H9 (cell line): Measurements from ENCODE around the gene TMEM52B. TPM values are rescaled to one million over a fixed set of nuclear protein-coding genes. Genes with fewer than 3 reads are reported as not detected.
A peak's percentile ranks its signal among the peaks of the same experiment; 100 is the strongest.

Experiments used
- DNase-seq: peaks from one replicate; pipeline ENCODE4 v3.0.0-alpha.2; 2017
- H2AFZ ChIP-seq: one replicate; pipeline ENCODE4 v1.6.1; 2013; ENCODE audit warnings: mild to moderate bottlenecking, low read length, control low read depth, moderate library complexity
- H2AK5ac ChIP-seq: 2 replicates; pipeline ENCODE4 v1.6.1; 2013; ENCODE audit warnings: low read length, control low read depth, mixed read lengths; ENCODE audit not compliant: insufficient read length
- H2BK120ac ChIP-seq: one replicate; pipeline ENCODE4 v1.6.1; 2013; ENCODE audit warnings: low read depth, mild to moderate bottlenecking, low read length, control low read depth, inconsistent platforms; ENCODE audit not compliant: poor library complexity, severe bottlenecking
- H2BK12ac ChIP-seq: 2 replicates; pipeline ENCODE4 v1.6.1; 2013; ENCODE audit warnings: low read length, control low read depth, mixed read lengths, low read depth; ENCODE audit not compliant: insufficient read length
- H2BK15ac ChIP-seq: 2 replicates; pipeline ENCODE4 v1.6.1; 2013; ENCODE audit warnings: low read depth, low read length, control low read depth
- H2BK20ac ChIP-seq: one replicate; pipeline ENCODE4 v1.6.1; 2013; ENCODE audit warnings: low read depth, mild to moderate bottlenecking, low read length, control low read depth, inconsistent platforms; ENCODE audit not compliant: poor library complexity, severe bottlenecking
- H2BK5ac ChIP-seq: 2 replicates; pipeline ENCODE4 v1.6.1; 2013; ENCODE audit warnings: low read length, control low read depth, mixed read lengths; ENCODE audit not compliant: insufficient read length
- H3K14ac ChIP-seq: 2 replicates; pipeline ENCODE4 v1.6.1; 2013; ENCODE audit warnings: low read length, control low read depth; ENCODE audit not compliant: insufficient read depth
- H3K18ac ChIP-seq: 2 replicates; pipeline ENCODE4 v1.6.1; 2013; ENCODE audit warnings: low read depth, mild to moderate bottlenecking, mixed read lengths, low read length, control low read depth; ENCODE audit not compliant: insufficient read length
- H3K23ac ChIP-seq: 2 replicates; pipeline ENCODE4 v1.6.1; 2013; ENCODE audit warnings: low read length, control low read depth, mixed read lengths, low read depth; ENCODE audit not compliant: insufficient read length
- H3K23me2 ChIP-seq: 2 replicates; pipeline ENCODE4 v1.6.1; 2013; ENCODE audit warnings: low read depth, mild to moderate bottlenecking, mixed read lengths, low read length, control low read depth; ENCODE audit not compliant: insufficient read length, poor library complexity, severe bottlenecking
- H3K27ac ChIP-seq: 2 replicates; pipeline ENCODE4 v1.5.1; 2013; ENCODE audit warnings: low read length, control low read depth, mixed read lengths, low read depth; ENCODE audit not compliant: insufficient read length
- H3K27me3 ChIP-seq: 2 replicates; pipeline ENCODE4 v1.6.1; 2013; ENCODE audit warnings: low read length, control low read depth, inconsistent platforms; ENCODE audit not compliant: insufficient read depth
- H3K4ac ChIP-seq: 2 replicates; pipeline ENCODE4 v1.6.1; 2013; ENCODE audit warnings: low read depth, mild to moderate bottlenecking, control low read depth, inconsistent platforms, low read length, moderate library complexity
- H3K4me1 ChIP-seq: 2 replicates; pipeline ENCODE4 v1.6.1; 2013; ENCODE audit warnings: low read length, control low read depth, inconsistent platforms; ENCODE audit not compliant: insufficient read depth
- H3K4me2 ChIP-seq: 2 replicates; pipeline ENCODE4 v1.6.1; 2013; ENCODE audit warnings: low read length, control low read depth, mixed read lengths; ENCODE audit not compliant: insufficient read length, insufficient read depth
- H3K56ac ChIP-seq: 2 replicates; pipeline ENCODE4 v1.6.1; 2013; ENCODE audit warnings: low read depth, mild to moderate bottlenecking, mixed read lengths, low read length, control low read depth; ENCODE audit not compliant: insufficient read length
- H3K79me1 ChIP-seq: 2 replicates; pipeline ENCODE4 v1.6.1; 2013; ENCODE audit warnings: low read depth, mild to moderate bottlenecking, moderate library complexity, low read length, control low read depth, inconsistent platforms; ENCODE audit not compliant: insufficient read depth, poor library complexity, severe bottlenecking
- H3K79me2 ChIP-seq: 2 replicates; pipeline ENCODE4 v1.6.1; 2013; ENCODE audit warnings: low read length, control low read depth, inconsistent platforms; ENCODE audit not compliant: insufficient read depth
- H3K9ac ChIP-seq: 2 replicates; pipeline ENCODE4 v1.6.1; 2013; ENCODE audit warnings: low read length, control low read depth, mixed read lengths; ENCODE audit not compliant: insufficient read length; ENCODE audit errors: extremely low read depth
- H3K9me3 ChIP-seq: one replicate; pipeline ENCODE4 v1.6.1; 2013; ENCODE audit warnings: low read depth, low read length, inconsistent platforms; ENCODE audit not compliant: control insufficient read depth
- H3T11ph ChIP-seq: one replicate; pipeline ENCODE4 v1.6.1; 2013; ENCODE audit warnings: mild to moderate bottlenecking, low read length, control low read depth, inconsistent platforms
- H4K20me1 ChIP-seq: one replicate; pipeline ENCODE4 v1.6.1; 2013; ENCODE audit not compliant: control insufficient read depth, insufficient read length, insufficient read depth
- H4K5ac ChIP-seq: 2 replicates; pipeline ENCODE4 v1.6.1; 2013; ENCODE audit warnings: low read depth, mild to moderate bottlenecking, mixed read lengths, low read length, control low read depth; ENCODE audit not compliant: insufficient read length
- H4K8ac ChIP-seq: replicated peaks from 2 replicates; pipeline ENCODE4 v1.6.1; 2013; ENCODE audit warnings: low read length, control low read depth, mixed read lengths, low read depth; ENCODE audit not compliant: insufficient read length
- H4K91ac ChIP-seq: 2 replicates; pipeline ENCODE4 v1.6.1; 2013; ENCODE audit warnings: low read depth, mild to moderate bottlenecking, moderate library complexity, mixed read lengths, low read length, control low read depth; ENCODE audit not compliant: insufficient read length
- H3K27ac Mint-ChIP-seq, 3 experiments: 2 replicates in 2 of 3; 3 replicates in 1 of 3; pipeline ENCODE4 v1.8.0; 2020 to 2021; ENCODE audit warnings: mixed read lengths in 3 of 3, mild to moderate bottlenecking in 1 of 3, moderate library complexity in 1 of 3
- H3K27me3 Mint-ChIP-seq: 2 replicates; pipeline ENCODE4 v1.8.0; 2021; ENCODE audit warnings: low read depth, mild to moderate bottlenecking, moderate library complexity, mixed read lengths
- H3K36me3 Mint-ChIP-seq, 3 experiments: 2 replicates in 2 of 3; 3 replicates in 1 of 3; pipeline ENCODE4 v1.8.0; 2020 to 2021; ENCODE audit warnings: low read depth in 3 of 3, mixed read lengths in 3 of 3; ENCODE audit not compliant: insufficient read depth in 1 of 3
- H3K4me1 Mint-ChIP-seq, 2 experiments: 2 replicates each; pipeline ENCODE4 v1.8.0; 2020; ENCODE audit warnings: mixed read lengths in 2 of 2
- H3K4me3 Mint-ChIP-seq, 2 experiments: 2 replicates in 1 of 2; 3 replicates in 1 of 2; pipeline ENCODE4 v1.8.0; 2020 to 2021; ENCODE audit warnings: mild to moderate bottlenecking in 2 of 2, mixed read lengths in 2 of 2, moderate library complexity in 1 of 2
- H3K9me3 Mint-ChIP-seq, 2 experiments: 2 replicates in 1 of 2; 3 replicates in 1 of 2; pipeline ENCODE4 v1.8.0; 2020; ENCODE audit warnings: mild to moderate bottlenecking in 2 of 2, mixed read lengths in 2 of 2, moderate library complexity in 1 of 2
- CTCF ChIP-seq: fragments of 200-600 bp; sonication (generic); conservative IDR thresholded peaks from 3 replicates; pipeline ENCODE4 v1.8.0; 2021; ENCODE audit warnings: antibody characterized with exemption, mild to moderate bottlenecking
- WGBS: extraction: QIAGEN DNeasy Blood & Tissue Kit; methylation state at CpG from one replicate; pipeline ENCODE4 v1.1.7; 2013; ENCODE audit warnings: missing lambda C conversion rate, low lambda C conversion rate, mixed read lengths; ENCODE audit not compliant: insufficient read length; ENCODE audit errors: extremely low coverage; 5-methylcytosine and 5-hydroxymethylcytosine counted together
- total RNA-seq: library from RNA; stranded (reverse); gene quantifications from 2 replicates; pipeline ENCODE4 v1.2.1, GENCODE V29; 2021

TMEM52B gene
- total RNA-seq, 1 experiment from 2014 or later = not detected

- H3K4me2 ChIP-seq = peak overlapping the region; percentile 64
- H3K56ac ChIP-seq = no peak overlapping the region
- no CpG with 5 or more reads among the region's 3 CpGs for WGBS
- H4K5ac ChIP-seq = no peak overlapping the region
- Mint-ChIP-seq H3K36me3 (peaks cover 2 to 16% (median 7%) of the 10 kb centered on the region in 3 experiments), H3K27ac (peak overlapping the region in 1 of 3 experiments; percentile 68; a peak in 2 of 7 replicates), H3K27me3 (no peaks in the 10 kb centered on the region), H3K9me3 (no peaks in the 10 kb centered on the region), H3K4me3 (peak overlapping the region; percentile 96 to 99), H3K4me1 (peaks cover 19 to 23% of the 10 kb centered on the region in 2 experiments)
- peak overlapping the region; percentile 7 for H3K9ac ChIP-seq
- H4K91ac ChIP-seq = no peak overlapping the region
- no peak overlapping the region for H3T11ph ChIP-seq
- H3K14ac ChIP-seq = no peak overlapping the region
- H3K79me1 ChIP-seq = peaks cover 11% of the 10 kb centered on the region
- no peak overlapping the region for H3K4ac ChIP-seq
- no peak overlapping the region for H2BK20ac ChIP-seq
- H3K18ac ChIP-seq = no peak overlapping the region
- H2AK5ac ChIP-seq = no peak overlapping the region
- no peaks in the 10 kb centered on the region for H3K9me3 ChIP-seq
- DNase-seq = no peak
- peaks cover 3% of the 10 kb centered on the region; the same call in 1 of the 2 replicates for H3K79me2 ChIP-seq
- no peak overlapping the region for H2AFZ ChIP-seq
- H2BK15ac ChIP-seq = no peak overlapping the region; the same call in 1 of the 2 replicates
- peaks cover 3% of the 10 kb centered on the region for H4K20me1 ChIP-seq
- no peak overlapping the region for H2BK5ac ChIP-seq
- no peak for TF ChIP-seq CTCF
- H3K27me3 ChIP-seq = no peaks in the 10 kb centered on the region
- peak overlapping the region; percentile 32 for H3K27ac ChIP-seq
- peaks cover 12% of the 10 kb centered on the region for H3K23me2 ChIP-seq
- H2BK120ac ChIP-seq = no peak overlapping the region
- H3K23ac ChIP-seq = no peak overlapping the region
- no peak overlapping the region for H2BK12ac ChIP-seq
- H3K4me1 ChIP-seq = peaks cover 6% of the 10 kb centered on the region
- no peak overlapping the region for H4K8ac ChIP-seq
Measured at GRCh38 chr12:10214895-10215267, 36.0 kb downstream of the TMEM52B start.
